Loucy (cell line): Measurements from ENCODE around the gene NNMT.

ENCODE experiments used
- EZH2phosphoT487 ChIP-seq: fragments of 200-600 bp; IDR thresholded peaks from 2 replicates; pipeline ENCODE4 v1.6.1; 2018; ENCODE audit warnings: antibody characterized with exemption, mild to moderate bottlenecking, moderate library complexity, borderline replicate concordance
- TF ChIP-seq, protein P1 (sequence below): fragments of 200-600 bp; sonication (generic); conservative IDR thresholded peaks from 2 replicates; pipeline ENCODE4 v1.5.1; 2014; ENCODE audit warnings: mild to moderate bottlenecking, antibody characterized with exemption, low read length

DNA sequence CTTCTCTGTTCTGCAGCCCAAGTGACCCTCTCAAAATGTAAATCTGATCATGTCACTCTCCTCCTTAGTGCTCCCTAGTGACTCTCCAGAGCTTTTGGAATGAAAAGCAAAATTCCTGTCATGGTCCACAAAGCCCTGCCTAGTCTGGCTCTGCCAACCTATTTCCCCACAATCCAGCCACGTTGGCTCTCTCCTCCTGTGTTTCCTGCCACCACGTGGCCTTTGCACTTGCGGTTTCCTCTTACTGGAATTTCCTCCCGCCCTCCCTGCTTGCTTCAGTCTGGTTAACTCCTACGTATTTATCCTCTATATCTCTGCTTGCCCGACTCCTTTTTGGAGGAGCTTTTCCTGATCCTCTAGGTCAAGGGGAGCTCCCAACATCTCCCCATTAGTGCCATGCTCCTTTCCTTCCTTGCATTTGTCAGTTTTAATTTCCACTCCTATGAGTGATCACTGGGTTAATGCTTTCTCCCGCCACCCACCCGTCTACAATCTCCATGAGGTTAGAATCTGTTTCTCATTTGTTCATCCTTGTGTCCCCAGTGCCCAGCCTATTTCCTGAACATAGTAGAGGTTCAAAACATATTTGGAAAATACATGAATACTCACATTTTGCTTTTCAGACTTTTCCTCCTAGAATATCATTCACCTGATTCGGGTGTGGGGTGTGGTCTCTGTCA is 11.5 kb downstream of the NNMT start:
- TF ChIP-seq, protein P1, sequence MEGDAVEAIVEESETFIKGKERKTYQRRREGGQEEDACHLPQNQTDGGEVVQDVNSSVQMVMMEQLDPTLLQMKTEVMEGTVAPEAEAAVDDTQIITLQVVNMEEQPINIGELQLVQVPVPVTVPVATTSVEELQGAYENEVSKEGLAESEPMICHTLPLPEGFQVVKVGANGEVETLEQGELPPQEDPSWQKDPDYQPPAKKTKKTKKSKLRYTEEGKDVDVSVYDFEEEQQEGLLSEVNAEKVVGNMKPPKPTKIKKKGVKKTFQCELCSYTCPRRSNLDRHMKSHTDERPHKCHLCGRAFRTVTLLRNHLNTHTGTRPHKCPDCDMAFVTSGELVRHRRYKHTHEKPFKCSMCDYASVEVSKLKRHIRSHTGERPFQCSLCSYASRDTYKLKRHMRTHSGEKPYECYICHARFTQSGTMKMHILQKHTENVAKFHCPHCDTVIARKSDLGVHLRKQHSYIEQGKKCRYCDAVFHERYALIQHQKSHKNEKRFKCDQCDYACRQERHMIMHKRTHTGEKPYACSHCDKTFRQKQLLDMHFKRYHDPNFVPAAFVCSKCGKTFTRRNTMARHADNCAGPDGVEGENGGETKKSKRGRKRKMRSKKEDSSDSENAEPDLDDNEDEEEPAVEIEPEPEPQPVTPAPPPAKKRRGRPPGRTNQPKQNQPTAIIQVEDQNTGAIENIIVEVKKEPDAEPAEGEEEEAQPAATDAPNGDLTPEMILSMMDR = no peak
- TF ChIP-seq EZH2phosphoT487 = no peak
